CD4-positive, alpha-beta T cell treated with Interleukin-17A for 1 hour (primary cell): ENCODE results near the gene GRAMD4.

Experiments
- DNase-seq: peaks from one replicate; pipeline ENCODE4 v3.0.0-alpha.2; 2020

Gene GRAMD4

DNA sequence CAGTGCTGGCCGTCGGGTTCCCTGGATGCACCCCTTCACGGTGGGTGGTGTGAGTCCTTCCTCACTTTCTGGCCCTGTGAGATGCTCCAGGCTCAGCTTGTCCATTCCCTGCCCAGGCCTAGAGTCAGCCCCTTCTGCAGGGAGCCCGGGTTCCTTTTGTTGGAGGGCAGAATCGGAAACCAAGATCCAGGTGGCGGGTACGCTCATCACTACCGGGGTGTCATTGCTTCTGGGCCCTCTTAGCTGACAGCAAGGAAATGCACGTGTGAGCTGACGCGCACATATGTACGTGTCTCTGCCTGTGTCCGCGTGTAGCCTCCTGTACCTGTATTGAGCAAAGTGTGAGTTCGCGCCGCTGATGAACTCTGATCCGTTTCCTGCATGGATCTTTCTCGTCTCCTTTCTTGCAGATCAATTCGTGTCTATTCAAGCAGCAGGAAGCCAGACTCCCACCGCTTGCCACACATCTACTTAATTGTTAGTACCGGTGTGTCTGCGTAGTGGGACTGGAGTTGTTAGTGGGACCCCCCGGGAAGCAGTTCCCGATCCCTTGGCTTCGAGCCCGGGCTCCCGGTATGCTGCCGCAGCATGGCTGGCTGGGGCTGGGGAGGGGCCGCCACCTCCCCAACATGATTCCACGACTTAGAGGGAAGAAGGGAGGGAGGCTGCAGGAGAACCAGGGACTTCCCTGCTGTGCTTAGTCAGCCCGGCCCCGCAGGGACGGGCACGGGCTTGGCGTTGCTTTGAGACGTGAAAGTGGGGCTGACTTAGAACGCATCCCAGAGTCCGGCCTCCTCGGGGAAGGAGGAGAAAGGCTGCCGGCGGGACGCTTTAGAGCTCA, 35.9 kb upstream of the GRAMD4 start:
- DNase-seq = no peak

DNA sequence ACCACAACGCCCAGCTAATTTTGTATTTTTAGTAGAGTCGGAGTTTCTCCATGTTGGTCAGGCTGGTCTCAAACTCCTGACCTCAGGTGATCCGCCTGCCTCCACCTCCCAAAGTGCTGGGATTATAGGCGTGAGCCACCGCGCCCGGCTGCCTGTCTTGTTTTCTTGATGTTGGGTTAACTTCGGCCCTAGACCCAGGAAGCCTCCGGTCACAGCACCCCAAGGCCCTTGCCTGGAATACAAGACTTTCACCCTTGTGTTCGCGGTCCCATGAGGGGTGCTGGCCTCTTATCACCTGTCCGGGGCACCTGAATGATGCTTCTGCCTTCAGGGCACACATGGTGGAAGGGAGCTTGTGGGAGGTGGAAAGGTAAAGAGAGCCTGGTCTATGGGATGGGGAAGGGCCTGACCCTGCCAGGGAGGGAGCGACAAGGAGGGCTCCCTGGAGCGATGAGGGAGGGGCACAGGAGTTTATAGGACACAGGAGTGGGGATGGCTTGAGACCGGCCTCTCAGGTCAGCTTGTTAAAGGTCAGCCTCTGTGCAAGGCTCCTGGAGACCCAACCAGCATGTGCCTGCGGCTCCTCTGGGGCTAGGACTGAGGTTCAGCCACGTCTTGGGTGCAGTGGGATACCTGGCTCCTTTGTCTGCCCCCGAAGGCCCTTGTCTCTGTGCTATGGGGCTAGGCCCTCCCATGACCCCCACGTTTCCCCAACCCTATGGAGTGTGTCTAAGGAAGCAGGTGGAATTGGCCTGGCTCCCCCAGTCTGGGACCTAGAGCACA, 34.7 kb upstream of the GRAMD4 start:
- no peak for DNase-seq

DNA sequence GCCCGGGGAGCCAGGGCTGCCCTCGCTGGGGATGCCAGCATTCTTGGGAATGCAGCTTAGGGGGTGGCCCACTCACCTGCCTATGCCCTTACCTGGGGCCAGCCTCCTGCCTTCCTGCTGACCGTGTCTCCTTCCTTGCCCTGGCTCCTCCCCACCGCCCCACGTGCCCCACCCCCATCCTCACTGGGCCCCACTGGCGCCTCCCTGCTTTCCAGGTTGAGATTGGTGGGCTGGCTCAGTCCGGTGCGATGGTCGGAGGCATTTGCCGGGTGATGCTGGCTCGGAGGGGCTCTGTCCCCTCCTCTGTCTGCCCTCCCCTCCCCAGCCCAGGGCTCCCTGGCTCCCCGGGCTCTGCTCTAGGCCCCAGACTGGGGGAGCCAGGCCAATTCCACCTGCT, 34.1 kb upstream of the GRAMD4 start:
- no peak for DNase-seq

DNA sequence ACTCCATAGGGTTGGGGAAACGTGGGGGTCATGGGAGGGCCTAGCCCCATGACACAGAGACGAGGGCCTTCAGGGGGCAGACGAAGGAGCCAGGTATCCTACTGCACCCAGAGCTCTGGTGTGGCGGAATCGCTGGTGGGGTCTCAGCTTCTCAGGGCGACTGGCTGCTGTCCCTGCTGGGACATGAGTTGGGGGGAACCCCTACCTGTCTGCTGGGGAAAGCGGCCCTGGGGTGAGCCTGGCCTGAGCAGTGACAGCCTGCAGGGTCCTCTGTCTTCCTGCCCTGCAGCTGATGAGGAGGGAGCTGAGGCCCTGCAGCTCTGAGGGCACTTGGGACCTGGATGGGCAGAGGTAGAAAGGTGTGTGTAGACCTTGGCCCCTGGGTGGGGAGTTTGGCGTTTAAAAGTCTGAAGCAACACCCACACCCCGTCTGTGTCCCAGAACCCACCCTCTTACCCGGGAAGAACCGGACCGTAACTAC, 33.6 kb upstream of the GRAMD4 start:
- DNase-seq = no peak

DNA sequence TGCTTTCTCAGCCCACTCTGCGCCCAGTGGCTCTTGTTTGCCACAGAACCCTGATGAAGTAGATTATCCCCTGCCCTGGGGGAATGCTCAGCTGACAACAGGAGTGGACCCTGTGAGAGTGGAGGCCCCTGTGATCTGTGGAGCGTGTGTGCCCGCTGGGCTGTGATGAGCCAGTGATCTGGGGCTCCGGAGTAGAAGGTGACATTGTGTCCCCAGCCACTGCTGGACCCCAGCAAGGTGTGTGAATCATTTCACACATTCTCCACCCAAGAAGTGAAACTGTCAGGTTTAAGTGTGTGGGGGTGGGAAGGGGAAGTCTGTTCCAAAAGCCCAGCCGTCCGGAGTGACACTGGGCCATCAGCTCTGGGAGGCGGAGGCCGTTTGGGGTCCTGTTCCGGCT, 33.1 kb upstream of the GRAMD4 start:
- DNase-seq = no peak

DNA sequence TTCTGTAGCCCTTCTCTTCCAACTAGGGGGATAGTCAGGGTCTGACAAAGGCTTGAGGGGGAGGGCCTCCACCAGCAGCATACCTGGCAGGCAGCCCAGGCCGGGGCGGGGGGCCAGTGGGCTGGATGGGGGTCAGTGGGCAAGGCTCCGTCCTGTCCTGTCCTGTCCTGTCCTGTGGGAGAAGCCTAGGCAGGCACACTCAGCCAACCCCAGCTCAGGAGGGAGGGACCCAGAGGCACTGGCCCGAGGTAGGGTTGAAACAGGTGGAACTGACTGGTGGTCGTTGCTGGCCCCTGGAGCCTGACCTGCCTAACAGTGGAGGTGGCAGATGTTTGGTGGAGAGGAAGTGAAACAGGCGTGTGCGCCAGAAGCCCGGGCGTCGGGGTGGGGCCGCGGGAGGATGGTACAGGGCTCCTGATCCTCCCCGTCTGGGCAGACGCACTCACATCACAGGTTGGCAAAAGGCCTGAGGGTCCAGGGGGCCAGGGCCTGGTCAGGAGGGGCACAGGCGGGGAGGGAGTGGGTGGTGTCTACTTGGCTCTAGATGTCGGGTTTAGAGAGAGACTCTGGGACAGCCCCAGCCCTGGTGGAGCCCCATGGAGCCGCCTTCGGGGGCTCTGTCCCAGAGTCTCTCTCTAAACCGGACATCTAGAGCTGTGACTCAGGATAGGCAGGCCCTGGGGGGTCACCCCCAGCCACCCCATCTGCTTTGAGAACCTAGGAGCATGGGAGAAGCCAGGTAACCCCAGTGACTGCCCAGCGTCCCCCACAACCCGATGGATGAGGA, 32.5 kb upstream of the GRAMD4 start:
- no peak for DNase-seq

DNA sequence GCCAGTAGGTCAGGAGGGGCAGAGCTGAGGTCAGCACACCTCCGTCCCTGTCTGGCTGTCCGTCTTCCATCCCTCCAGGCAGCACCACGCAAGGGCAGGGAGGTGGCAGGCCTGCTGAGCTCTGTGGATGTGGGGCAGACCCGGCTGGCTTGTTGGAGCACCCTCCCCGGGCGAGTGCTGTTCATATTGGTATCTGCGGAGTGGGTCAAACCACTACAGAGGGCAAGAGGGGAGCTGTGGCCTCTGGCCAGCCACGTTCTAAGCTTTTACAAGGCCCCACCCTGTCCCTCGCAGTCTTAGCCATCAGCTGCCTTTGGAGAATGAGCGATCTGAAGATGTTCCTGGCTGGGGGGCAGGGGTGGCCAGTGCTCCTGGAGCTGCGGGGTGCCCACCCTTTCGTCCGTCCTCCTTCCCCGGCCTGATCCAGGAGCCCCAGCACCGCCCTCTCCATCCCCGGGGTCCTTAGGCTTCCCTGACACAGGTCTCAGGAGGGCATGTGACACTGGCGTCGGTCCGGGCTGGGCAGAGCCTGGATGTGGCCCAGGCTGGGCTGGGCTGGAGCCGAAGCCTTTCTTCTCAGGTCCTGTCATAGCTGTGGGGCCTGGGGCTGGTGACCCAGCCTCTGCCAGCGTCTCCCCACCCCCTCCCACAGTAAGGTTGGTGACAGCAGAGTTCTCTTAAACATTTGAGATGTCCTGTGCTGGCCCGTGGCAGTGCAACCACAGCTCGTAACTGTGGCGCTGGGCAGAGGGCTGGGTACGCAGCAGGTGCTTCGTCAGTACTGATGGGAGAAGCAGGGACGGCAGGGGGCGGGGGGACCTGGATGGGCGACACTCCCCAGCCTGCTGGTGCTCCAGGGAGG, 31.7 kb upstream of the GRAMD4 start:
- no peak for DNase-seq

DNA sequence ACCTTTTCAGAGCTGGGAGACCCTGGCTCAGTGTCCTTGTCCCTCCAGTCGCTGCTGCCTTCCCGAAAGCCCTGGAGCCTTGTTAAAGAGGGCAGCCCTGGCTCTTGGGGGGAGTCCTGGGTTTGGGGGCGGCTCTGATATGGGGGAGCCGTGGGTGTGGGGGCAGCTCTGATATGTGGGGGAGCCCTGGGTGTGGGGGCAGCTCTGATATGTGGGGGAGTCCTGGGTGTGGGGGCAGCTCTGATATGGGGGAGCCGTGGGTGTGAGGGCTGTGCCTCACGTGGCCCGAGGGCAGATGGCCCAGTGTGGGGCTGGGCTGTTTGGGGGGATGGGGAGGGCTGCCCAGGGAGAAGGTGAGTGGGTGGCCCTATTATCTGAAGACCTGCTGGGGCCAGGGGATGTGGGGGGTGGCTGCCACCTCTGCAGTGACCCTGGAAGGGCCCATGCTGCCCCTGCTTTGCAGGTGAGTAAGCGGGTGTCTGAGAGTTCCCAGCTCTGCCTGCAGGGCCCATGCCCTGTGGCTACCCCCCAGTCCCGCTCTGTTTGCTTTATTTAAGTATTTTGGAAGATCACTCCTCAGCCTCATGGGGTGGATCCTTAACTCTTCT, 30.9 kb upstream of the GRAMD4 start:
- no peak for DNase-seq

DNA sequence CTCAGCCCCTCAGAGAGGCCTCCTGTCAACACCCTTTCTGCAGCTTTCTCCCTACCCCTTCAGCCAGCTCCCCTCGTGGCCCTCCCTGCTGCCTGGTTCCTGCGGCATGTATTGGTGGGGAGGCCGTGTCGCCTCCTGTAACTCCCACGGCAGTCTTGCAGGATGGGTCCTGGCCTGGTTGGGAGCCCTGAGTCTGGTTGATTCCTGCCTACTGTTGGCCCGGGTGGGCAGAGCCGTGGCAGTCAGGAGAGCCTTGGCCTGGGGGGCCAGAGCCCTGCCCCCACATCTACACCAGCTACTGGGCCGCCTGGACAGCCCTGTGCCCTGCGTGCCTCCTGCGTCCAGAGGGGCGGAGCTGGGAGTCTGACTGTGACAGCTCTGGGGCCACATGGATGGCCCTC, 30.3 kb upstream of the GRAMD4 start:
- no peak for DNase-seq

DNA sequence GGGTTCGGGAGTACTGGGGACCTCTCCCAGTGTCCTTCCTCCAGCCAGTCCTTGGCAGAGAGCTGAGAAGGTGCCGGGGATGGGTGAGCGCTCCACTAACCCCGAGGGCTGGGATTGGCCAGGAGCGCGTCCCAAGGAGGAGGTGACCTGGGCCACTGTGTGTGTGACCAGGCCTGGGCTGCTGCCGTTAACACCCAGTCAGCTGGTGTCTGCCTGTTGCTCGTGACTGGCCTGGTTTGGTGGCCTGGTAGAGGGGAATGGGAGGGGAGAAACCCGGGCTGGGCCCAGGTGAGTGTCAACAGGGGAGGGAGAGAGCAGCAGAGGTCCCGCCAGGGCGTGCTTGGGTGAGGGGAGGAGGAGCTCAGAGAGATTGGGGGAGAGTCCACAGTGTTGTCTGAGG, 29.9 kb upstream of the GRAMD4 start:
- no peak for DNase-seq

DNA sequence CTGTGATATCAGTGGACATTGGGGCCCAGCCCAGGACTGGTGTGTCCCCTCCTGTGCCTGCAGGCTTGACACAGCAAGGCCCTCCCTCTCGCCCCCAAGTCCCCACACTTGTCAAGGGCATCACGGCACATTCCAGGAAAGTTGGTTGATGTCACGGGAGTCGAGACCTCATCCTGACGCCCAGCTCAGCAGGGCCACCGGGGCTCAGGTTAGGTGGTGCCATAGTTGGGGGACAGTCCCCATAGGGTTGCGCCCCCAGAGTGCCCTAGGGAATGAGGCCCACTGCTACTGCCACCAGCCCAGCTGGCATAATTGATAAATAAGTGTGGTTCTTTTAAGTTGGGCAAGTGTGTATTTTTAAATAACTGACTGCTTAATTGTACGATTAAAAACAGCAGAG, 28.3 kb upstream of the GRAMD4 start:
- DNase-seq = no peak

DNA sequence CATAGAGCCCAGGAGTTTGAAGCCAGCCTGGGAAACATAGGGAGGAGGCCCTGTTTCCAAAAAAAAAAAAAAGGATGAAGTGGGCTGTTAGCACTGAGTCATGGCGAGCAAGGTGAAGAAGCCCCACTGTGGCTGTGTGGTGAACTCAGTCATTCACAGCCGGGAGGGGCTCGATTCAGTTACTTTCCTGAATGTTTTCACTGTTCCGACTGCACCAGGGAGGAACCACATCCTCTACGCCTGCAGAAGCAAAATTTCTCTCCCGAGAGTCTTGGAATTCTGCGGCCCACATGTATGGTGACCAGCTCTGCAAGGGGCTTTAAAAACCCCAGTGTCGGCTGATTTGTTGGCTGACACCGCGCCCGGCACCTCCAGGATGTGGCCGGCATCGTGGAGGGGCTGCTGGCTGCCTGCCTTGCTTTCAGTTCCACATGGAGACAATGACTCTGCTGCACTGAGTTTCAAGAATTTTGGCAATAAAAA, 27.8 kb upstream of the GRAMD4 start:
- peak; percentile 38 for DNase-seq

DNA sequence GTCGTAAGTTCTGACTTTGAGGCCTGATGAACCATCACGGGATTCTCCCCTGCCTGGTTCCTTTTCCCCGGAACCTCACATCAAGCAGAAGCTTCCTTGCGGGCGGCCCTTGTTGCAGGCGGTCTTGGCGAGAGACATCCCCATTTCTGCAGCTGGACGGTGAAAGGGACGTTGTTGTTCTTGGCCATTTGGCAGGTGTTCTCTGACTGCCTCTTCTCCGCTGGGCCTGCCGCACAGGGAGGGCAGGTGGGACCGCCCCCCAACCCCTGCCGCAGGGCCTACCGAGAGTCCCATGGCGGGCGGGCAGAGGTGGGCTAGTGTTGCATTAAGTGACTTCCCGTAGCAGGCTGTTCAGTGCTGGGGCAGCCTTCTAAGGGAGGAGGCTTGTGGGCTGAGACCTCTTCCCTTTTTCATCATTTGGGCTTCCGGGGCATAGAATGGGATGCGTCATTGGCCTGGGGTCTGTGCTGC, 26.9 kb upstream of the GRAMD4 start:
- DNase-seq = no peak

DNA sequence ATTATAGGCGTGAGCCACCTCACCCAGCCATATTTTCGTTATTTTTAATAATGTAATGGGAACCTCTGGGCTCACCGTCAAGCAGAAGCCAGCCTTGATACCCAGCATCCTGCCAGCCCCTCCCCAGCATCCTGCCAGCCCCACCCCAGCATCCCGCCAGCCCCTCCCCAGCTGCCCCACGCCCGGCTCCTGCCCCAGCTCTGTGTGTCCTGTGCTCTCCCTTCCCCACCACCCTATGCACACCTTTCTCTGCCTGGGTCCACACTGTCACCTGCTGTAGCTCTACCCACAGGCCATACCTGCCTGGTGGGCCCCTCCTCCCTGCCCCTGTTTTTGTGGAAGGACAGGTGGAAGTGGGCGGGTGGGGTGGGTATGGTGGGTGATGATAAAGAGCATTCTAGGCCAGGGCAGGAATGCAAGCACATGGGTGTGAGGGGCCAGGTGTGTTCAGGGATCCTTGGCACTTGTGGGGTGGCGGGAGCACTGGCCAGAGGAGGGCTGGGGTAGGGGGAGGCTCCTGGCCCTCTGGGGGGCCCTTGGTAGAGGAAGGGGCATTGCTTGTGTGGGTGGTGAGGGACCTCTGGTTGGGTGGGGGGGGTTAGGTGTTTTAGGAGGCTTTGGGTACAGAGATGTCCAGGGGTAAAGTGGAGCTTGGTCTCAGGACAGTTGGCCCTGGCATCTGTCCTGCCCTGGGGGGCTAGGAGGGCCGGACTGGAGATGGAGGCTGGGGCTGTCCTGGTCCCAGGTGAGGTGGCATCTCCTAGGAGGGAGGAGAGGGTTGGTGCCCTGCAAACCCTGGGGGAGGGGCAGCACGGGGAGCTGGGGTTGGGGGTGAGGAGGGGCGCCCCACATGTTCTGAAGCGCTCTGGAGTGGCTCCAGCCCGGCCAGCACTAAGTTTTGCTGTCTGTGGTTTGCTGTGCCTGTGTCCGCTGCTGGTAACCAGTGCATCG, 25.9 kb upstream of the GRAMD4 start:
- DNase-seq = no peak

DNA sequence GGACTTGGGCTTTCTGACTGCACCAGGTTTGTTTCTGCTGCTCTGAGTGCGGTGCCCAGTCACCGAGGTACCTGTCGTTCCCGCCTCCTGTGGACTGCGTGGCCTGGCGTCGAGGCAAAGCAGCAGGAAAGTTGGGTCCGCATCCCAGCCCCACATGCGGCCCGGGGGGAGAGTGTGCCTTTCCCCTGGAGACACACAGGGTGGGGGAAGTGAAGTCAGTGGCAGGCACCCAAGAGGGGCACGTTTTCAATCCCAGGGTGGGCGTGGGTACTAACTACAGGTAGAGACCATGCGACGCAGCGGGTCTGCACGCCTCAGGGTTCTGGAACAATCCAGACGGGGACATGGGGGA, 25.3 kb upstream of the GRAMD4 start:
- DNase-seq = no peak

DNA sequence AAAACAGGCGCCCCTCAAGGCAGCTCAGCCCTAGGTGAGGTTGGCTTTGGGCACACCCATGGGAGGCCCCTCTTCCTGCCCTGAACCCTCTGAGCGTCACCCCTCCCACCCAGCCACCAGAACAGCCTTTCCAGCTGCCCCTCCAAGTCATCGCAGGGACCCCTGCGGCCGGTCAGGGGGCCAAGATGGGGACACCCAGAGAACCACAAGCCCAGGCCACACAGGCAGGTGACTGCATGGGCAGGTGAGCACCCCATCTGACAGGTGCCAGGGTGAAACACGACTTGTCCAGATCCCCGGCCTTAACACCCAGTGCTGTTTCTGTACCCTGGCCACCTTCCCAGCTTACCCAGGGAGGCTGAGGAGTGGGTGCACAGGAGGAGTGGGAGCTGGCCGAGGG, 24.6 kb upstream of the GRAMD4 start:
- DNase-seq = no peak

DNA sequence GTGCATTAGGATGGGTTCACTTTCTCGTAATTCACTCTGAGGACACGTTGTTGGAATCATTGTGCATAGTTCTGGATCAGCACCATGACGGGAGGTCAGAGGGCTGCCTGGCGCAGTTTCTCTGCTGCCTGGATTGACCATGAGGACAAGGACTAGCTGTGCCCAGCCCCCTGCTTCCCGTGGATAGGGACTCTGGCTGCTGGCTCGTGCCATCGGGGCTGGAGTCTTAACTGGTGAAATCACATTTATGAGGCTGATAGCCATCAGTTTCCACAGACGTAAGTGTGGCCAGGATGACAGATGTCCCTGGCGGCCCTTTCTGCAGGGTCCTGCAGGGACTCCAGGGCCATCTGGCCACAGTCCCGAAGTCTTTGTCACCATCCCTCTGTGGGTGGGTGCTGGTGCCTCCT, 24.1 kb upstream of the GRAMD4 start:
- DNase-seq = no peak

DNA sequence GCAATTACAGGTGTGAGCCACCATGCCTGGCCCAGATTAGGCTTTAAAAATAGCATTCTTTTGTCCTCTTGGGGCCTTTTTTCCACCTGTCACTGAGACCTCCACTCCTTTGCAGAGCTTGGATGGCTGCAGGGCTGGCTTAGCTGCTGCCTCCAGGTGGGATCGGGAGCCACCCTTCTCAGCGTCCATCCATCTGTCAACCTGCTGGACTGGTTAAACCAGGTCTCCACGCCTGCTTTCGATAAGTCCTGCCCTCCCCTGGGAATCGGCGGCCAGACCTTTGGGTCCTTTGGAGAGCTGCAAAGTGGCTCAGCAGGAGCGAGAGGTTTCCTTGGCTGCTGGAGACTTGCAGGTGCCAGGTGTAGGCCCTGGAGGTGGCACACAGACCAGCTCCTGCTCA, 23.4 kb upstream of the GRAMD4 start:
- no peak for DNase-seq

DNA sequence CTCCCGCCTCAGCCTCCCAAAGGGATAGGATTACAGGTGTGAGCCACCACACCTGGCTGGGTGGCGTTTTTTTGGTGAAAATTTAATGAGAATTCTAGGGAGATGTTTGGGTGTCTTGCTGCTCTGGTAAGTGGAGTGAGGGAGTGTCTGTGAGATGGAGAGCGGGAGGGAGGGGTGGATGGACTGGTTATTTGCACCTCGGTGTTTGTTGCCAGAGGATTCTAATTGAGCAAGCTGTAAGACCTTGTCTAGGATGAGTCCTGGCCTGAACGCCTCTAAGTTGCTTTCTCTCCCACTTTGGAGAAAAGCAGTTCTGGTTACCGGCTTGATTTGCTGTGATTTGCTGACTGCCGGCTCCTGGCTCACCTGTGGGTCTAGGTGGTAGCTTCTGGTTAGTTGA, 22.0 kb upstream of the GRAMD4 start:
- DNase-seq = no peak

DNA sequence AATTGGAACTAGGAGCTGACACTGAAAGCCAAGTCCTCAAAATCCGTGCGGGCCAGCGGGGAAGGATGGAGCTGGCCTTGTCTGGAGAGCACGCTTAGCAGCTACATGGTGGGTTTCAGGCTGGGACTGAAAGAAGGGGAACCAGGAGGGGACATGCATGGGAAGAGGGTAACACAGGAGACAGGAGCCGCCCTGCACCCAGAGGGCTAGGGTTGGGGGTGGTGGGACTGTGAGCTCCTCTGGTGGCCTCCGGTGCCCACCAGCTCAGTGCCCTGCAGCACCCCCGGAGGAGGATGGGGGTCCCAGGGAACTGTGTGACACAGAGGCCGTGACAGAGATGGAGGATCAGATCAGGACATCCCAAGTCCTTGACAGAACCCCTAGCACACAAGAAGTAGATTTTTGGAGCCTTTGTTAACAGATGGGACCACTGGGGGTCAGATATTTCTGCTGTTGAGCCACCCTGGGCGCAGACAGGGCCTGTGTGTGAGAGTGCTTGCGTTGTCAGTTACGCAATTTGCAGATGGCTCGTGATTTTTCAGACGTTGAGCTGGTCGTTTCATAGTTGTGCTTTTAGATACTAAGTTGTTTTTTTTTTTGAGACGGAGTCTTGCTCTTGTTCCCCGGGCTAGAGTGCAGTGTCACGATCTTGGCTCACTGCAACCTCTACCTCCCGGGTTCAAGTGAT, 21.3 kb upstream of the GRAMD4 start:
- DNase-seq = no peak
